Ovary (tissue), 3 donors: ENCODE data around the gene SEMA4B.

ENCODE experiments used
- POLR2A ChIP-seq: fragments of 450-650 bp; IDR thresholded peaks from one replicate; pipeline ENCODE4 v1.6.1; 2017; ENCODE audit warnings: antibody characterized with exemption, mild to moderate bottlenecking, moderate library complexity
- TF ChIP-seq, protein P1 (sequence below), 3 donors: fragments of 450-650 bp in 2 of 3; fragments of 200-600 bp in 1 of 3; IDR thresholded peaks; one replicate each; pipeline versions ENCODE4 v1.5.1 to v1.8.0; 2016 to 2022; ENCODE audit warnings: antibody characterized with exemption in 3 of 3, mild to moderate bottlenecking in 1 of 3
- donor health status: DM: no; HTN: no; CAD: no.

DNA sequence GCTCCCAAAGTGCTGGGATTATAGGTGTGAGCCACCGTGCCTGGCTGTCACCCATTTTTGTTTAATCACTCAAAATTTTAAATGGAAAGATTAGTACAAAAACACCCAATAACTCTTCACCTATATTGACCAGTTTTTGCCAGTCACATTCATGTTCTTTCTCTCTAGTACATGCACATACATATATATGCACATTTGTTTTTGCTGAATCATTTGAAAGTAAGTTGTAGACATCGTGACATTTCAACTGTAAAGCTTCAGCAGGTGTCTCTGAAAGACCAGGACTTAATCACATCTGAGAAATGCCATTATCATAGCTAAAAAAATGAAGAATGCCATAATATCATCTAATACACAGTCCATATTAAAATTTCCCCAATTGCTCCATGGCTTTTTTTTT, 6.5 kb upstream of the SEMA4B start:
- TF ChIP-seq POLR2A: no peak
- TF ChIP-seq, protein P1, sequence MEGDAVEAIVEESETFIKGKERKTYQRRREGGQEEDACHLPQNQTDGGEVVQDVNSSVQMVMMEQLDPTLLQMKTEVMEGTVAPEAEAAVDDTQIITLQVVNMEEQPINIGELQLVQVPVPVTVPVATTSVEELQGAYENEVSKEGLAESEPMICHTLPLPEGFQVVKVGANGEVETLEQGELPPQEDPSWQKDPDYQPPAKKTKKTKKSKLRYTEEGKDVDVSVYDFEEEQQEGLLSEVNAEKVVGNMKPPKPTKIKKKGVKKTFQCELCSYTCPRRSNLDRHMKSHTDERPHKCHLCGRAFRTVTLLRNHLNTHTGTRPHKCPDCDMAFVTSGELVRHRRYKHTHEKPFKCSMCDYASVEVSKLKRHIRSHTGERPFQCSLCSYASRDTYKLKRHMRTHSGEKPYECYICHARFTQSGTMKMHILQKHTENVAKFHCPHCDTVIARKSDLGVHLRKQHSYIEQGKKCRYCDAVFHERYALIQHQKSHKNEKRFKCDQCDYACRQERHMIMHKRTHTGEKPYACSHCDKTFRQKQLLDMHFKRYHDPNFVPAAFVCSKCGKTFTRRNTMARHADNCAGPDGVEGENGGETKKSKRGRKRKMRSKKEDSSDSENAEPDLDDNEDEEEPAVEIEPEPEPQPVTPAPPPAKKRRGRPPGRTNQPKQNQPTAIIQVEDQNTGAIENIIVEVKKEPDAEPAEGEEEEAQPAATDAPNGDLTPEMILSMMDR (IDR thresholded peaks at IDR 0.05): no peak
